HepG2 (cell line): ENCODE data around the gene EFEMP2. TPM values are rescaled to one million over a fixed set of nuclear protein-coding genes. Genes with fewer than 3 reads are reported as not detected.

Experiments used
- CBX2 ChIP-seq, 2 experiments: fragments of 200-600 bp in 1 of 2; sonication (generic); formaldehyde crosslinking in 1 of 2; IDR thresholded peaks; 2 replicates each; pipeline versions ENCODE4 v1.7.0 to v1.8.1; 2018 to 2022; ENCODE audit warnings: low read depth in 2 of 2, low read length in 1 of 2, mild to moderate bottlenecking in 1 of 2, missing genetic modification reagents in 1 of 2
- CHD4 ChIP-seq: fragments of 200-600 bp; sonication (generic); IDR thresholded peaks from 2 replicates; pipeline ENCODE4 v1.7.0; 2017; ENCODE audit warnings: mild to moderate bottlenecking, low read length, borderline replicate concordance
- DMTF1 ChIP-seq: sonication (generic); formaldehyde crosslinking; IDR thresholded peaks from 2 replicates; pipeline ENCODE4 v1.4.0; 2020; ENCODE audit warnings: mild to moderate bottlenecking, missing genetic modification reagents
- FOXJ3 ChIP-seq: sonication (generic); formaldehyde crosslinking; IDR thresholded peaks from 2 replicates; pipeline ENCODE4 v1.4.0; 2020; ENCODE audit warnings: missing genetic modification reagents, mild to moderate bottlenecking, borderline replicate concordance
- LCORL ChIP-seq, 2 experiments: fragments of 450-650 bp in 1 of 2; sonication (generic) in 1 of 2; formaldehyde crosslinking in 1 of 2; IDR thresholded peaks; 2 replicates each; pipeline versions ENCODE4 v1.5.0 to v1.6.1; 2017 to 2020; ENCODE audit warnings: antibody characterized with exemption in 1 of 2, missing genetic modification reagents in 1 of 2
- MLLT10 ChIP-seq: sonication (generic); formaldehyde crosslinking; IDR thresholded peaks from 2 replicates; pipeline ENCODE4 v1.4.0; 2020; ENCODE audit warnings: missing genetic modification reagents
- MLXIP ChIP-seq: sonication (generic); formaldehyde crosslinking; IDR thresholded peaks from 2 replicates; pipeline ENCODE4 v1.9.0; 2021; ENCODE audit warnings: missing genetic modification reagents, borderline replicate concordance
- MTF2 ChIP-seq: sonication (generic); formaldehyde crosslinking; IDR thresholded peaks from 2 replicates; pipeline ENCODE4 v1.5.0; 2020; ENCODE audit warnings: missing genetic modification reagents, borderline replicate concordance
- NRL ChIP-seq: sonication (generic); formaldehyde crosslinking; IDR thresholded peaks from 2 replicates; pipeline ENCODE4 v1.5.0; 2020; ENCODE audit warnings: missing genetic modification reagents, mild to moderate bottlenecking, moderate library complexity, borderline replicate concordance
- POLR2A ChIP-seq, 2 experiments: IDR thresholded peaks; 2 replicates each; pipeline ENCODE4 v1.6.1; 2011; ENCODE audit warnings: low read depth in 2 of 2, low read length in 2 of 2, mild to moderate bottlenecking in 1 of 2, moderate library complexity in 1 of 2; ENCODE audit not compliant: insufficient read depth in 1 of 2
- SRY ChIP-seq: sonication (generic); formaldehyde crosslinking; IDR thresholded peaks from 2 replicates; pipeline ENCODE4 v1.8.0; 2022; ENCODE audit warnings: mild to moderate bottlenecking, missing genetic modification reagents
- TBL1XR1 ChIP-seq: fragments of 150-350 bp; IDR thresholded peaks from 2 replicates; pipeline ENCODE4 v1.6.1; 2014; ENCODE audit warnings: borderline replicate concordance, low read length; ENCODE audit not compliant: partially characterized antibody
- XBP1 ChIP-seq: sonication (generic); formaldehyde crosslinking; IDR thresholded peaks from 2 replicates; pipeline ENCODE4 v1.5.0; 2020; ENCODE audit warnings: missing genetic modification reagents
- ZNF17 ChIP-seq: sonication (generic); formaldehyde crosslinking; IDR thresholded peaks from 2 replicates; pipeline ENCODE4 v1.5.0; 2020; ENCODE audit warnings: mild to moderate bottlenecking, missing genetic modification reagents
- ZNF343 ChIP-seq: sonication (generic); formaldehyde crosslinking; IDR thresholded peaks from 2 replicates; pipeline ENCODE4 v1.4.0; 2020; ENCODE audit warnings: mild to moderate bottlenecking, missing genetic modification reagents
- ZNF556 ChIP-seq: sonication (generic); formaldehyde crosslinking; IDR thresholded peaks from 2 replicates; pipeline ENCODE4 v1.4.0; 2020; ENCODE audit warnings: mild to moderate bottlenecking, missing genetic modification reagents, borderline replicate concordance
- ZNF569 ChIP-seq: sonication (generic); formaldehyde crosslinking; IDR thresholded peaks from 2 replicates; pipeline ENCODE4 v1.5.0; 2020; ENCODE audit warnings: mild to moderate bottlenecking, missing genetic modification reagents, moderate library complexity, borderline replicate concordance
- polyA plus RNA-seq, 8 experiments: library from polyadenylated mRNA; depleted of rRNA in 3 of 8; stranded (reverse) in 7 of 8; unstranded in 1 of 8; fragments of >200 nt; fragmentation: Illumina TruSeq in 4 of 8; extraction: Trizol in 4 of 8; gene quantifications; 2 replicates each; pipeline versions ENCODE4 v1.2.1 to v1.2.3, GENCODE V29; 2011 to 2016; ENCODE audit warnings: low read depth in 4 of 8, missing spikeins in 1 of 8, mixed read lengths in 1 of 8; ENCODE audit not compliant: insufficient read depth in 1 of 8
- total RNA-seq, 5 experiments: library from RNA; depleted of rRNA; stranded (reverse); fragments of >200 nt; fragmentation: Illumina TruSeq; extraction: Trizol; gene quantifications; 2 replicates each; pipeline ENCODE4 v1.2.3, GENCODE V29; 2016; ENCODE audit warnings: low read depth in 1 of 5
- TF ChIP-seq, protein P1 (sequence below): IDR thresholded peaks from 2 replicates; pipeline ENCODE4 v1.6.1; 2016; ENCODE audit warnings: missing compliant biosample characterization, missing genetic modification reagents, borderline replicate concordance
- TF ChIP-seq, protein P2 (sequence below): sonication (generic); formaldehyde crosslinking; IDR thresholded peaks from 2 replicates; pipeline ENCODE4 v1.4.0; 2020; ENCODE audit warnings: missing genetic modification reagents, borderline replicate concordance

The EFEMP2 gene
- total and polyA plus RNA-seq, 2 of the 13 experiments (the other 11 are each of a cell fraction or from before 2014, with no cell fraction given): 7.4 to 29.7 TPM

DNA sequence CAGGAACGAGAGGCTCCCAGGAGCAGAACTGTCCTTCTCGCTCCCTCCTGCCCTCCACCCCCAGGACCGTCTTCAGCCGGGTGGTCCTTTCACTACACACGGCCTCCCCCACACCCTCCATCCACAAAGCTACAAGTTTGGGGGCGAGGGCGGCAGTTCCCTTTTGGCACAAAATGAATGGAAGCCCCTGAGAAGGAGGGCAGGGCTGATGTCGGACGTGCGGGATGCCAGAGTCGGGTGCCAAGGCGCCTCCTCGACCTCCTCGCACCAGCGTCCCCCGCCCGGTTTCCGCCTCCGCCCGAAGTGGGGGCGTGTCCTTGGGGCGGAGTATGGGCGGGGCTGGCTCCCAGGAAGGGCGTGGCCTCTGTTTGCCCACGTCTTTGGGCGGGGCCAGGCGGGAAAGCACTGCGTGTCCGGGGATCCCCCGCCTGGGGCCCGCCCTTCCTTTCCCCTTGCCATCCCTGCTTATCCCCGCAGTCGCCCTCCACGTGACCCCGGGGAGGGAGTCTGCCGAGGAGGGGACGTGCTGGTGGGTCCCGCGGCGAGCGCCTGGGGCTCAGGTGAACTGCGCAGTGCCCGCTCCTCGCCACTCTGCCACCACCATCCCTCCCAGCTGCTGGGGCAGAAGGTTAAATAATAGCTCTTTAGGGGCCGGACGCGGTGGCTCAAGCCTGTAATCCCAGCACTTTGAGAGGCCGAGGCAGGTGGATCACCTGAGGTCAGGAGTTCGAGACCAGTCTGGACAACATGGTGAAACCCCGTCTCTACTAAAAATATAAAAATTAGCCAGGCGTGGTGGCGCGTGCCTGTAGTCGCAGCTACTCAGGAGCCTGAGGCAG, 937 bp upstream of the EFEMP2 start (continued):
- TF ChIP-seq DMTF1 (CRISPR knock-in tag): no peak
- no peak for TF ChIP-seq ZNF343 (CRISPR knock-in tag)
- TF ChIP-seq FOXJ3 (CRISPR knock-in tag): no peak
- TF ChIP-seq MTF2 (CRISPR knock-in tag): no peak
- TF ChIP-seq MLLT10: no peak
- no peak for TF ChIP-seq CBX2 (IDR thresholded peaks at IDR 0.05; ENCODE audit: low read depth, low read length)
- no peak for TF ChIP-seq CBX2 (CRISPR knock-in tag; IDR thresholded peaks at IDR 0.05; ENCODE audit: low read depth)
- TF ChIP-seq, protein P1, sequence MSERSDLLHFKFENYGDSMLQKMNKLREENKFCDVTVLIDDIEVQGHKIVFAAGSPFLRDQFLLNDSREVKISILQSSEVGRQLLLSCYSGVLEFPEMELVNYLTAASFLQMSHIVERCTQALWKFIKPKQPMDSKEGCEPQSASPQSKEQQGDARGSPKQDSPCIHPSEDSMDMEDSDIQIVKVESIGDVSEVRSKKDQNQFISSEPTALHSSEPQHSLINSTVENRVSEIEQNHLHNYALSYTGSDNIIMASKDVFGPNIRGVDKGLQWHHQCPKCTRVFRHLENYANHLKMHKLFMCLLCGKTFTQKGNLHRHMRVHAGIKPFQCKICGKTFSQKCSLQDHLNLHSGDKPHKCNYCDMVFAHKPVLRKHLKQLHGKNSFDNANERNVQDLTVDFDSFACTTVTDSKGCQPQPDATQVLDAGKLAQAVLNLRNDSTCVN (CRISPR knock-in tag): no peak
- TF ChIP-seq LCORL (IDR thresholded peaks at IDR 0.05): no peak
- TF ChIP-seq LCORL (CRISPR knock-in tag; IDR thresholded peaks at IDR 0.05): peak; percentile 65; the same call in 1 of the 2 replicates
- no peak for TF ChIP-seq MLXIP (CRISPR knock-in tag)
- TF ChIP-seq POLR2A (IDR thresholded peaks at IDR 0.05; ENCODE audit: insufficient read depth in 1 of 2, low read depth in 2 of 2, low read length in 2 of 2): peak; percentile 15 to 77; a peak in 2 of 4 replicates
- no peak for TF ChIP-seq ZNF569
- no peak for TF ChIP-seq ZNF556 (CRISPR knock-in tag)
- TF ChIP-seq NRL (CRISPR knock-in tag): peak; percentile 82
- TF ChIP-seq SRY (CRISPR knock-in tag): peak; percentile 79; the same call in 1 of the 2 replicates
- no peak for TF ChIP-seq XBP1 (CRISPR knock-in tag)
- peak; percentile 64; the same call in 1 of the 2 replicates for TF ChIP-seq CHD4
- no peak for TF ChIP-seq ZNF17 (CRISPR knock-in tag)
- TF ChIP-seq, protein P2, sequence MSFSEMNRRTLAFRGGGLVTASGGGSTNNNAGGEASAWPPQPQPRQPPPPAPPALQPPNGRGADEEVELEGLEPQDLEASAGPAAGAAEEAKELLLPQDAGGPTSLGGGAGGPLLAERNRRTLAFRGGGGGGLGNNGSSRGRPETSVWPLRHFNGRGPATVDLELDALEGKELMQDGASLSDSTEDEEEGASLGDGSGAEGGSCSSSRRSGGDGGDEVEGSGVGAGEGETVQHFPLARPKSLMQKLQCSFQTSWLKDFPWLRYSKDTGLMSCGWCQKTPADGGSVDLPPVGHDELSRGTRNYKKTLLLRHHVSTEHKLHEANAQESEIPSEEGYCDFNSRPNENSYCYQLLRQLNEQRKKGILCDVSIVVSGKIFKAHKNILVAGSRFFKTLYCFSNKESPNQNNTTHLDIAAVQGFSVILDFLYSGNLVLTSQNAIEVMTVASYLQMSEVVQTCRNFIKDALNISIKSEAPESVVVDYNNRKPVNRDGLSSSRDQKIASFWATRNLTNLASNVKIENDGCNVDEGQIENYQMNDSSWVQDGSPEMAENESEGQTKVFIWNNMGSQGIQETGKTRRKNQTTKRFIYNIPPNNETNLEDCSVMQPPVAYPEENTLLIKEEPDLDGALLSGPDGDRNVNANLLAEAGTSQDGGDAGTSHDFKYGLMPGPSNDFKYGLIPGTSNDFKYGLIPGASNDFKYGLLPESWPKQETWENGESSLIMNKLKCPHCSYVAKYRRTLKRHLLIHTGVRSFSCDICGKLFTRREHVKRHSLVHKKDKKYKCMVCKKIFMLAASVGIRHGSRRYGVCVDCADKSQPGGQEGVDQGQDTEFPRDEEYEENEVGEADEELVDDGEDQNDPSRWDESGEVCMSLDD (CRISPR knock-in tag): no peak
- TF ChIP-seq TBL1XR1: no peak
